HG02571 (cell line): ENCODE results near the gene LBX1.
A peak's percentile ranks its signal among the peaks of the same experiment; 100 is the strongest.
"Not testable (repeated sequence)": the region's sequence is repeated elsewhere in the genome, so short reads cannot be mapped to it uniquely, and the experiment has no call there.

Experiments used
- ATAC-seq: cut with Tn5 transposase; IDR thresholded peaks from one replicate; pipeline ENCODE4 v1.9.1; 2021; ENCODE audit warnings: mild to moderate bottlenecking, moderate library complexity; ENCODE audit not compliant: unreplicated experiment

The LBX1 gene

DNA sequence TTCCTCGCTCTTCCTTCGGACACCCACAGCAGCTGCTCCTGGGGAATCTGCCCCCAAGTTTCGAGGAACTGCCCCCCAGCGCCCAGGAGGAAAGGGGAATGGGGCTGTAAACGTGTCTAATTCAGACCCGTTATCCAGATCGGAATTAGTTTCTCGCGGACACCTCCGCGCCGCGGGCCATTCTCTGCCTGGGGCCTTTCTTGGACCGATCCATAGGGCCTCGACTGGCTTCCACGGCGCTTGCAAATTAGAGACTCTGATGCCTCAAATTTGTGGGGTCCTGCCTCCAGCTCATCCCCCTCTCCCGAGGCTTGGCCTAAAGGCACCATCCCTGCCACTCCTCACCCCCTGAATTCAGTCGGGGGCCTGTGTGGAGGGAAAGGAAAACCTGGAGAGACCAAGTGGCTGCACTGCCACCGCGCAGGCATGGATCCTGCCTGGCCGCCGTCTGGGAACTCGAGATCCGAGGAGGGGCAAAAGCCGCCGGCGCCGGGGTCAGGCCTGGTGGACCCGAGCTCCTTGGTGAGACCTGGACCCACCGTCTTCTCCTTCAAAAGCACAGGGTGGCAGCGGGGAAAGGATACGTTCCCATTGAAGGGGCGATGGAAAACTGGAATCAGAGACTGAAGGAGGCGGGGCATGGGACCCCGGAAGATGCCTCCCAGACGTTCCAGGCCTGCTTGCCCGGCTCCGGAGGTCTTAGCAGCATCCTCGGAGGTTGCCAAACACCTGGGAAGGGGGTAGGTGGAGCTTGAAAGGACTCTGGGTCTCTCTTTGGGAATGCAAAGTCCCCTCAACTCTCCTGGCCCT lies 13.7 kb downstream of the LBX1 start:
- ATAC-seq = no peak

DNA sequence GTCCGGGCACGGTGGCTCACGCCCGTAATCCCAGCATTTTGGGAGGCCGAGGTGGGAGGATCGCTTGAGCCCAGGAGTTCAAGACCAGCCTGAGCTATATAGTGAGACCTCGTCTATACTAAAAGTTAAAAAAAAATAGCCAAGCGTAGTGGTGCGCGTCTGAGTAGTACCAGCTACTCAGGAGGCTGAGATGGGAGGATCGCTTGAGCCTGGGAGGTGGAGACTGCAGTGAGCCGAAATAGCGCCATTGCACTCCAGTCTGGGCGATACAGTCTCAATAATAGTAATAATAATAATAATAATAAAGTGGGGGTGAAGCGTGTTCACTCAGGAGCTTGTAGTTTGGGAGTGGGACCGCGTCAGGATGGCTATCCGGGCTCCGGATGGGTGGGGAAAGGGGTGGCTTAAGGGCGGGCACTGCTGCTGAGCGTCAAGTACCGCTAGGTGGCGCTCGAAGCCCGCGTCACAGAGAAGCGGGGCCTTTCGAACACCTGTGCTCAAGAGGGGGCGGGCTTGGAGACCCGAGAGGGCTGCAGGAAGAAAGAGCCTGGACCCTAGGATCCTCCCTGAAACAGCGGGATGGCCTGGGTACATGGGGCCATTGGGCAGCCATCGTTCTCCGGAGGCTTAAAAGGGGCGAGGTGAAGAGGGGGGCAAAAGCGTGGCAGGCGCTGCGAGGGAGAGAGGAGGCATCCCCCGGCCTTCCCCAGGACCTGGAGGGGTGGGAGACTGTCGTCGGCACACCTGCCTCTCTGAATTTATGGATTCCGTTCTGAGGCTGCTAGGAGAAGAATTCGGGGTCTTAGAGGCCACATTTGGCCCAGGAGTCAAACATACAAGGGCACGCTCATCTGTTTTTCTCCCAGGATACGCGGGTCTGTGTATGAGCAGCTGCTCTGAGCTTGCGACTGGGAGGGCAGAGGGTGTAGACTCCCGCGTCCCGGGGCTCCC lies 14.5 kb downstream of the LBX1 start:
- ATAC-seq = peak; percentile 66

DNA sequence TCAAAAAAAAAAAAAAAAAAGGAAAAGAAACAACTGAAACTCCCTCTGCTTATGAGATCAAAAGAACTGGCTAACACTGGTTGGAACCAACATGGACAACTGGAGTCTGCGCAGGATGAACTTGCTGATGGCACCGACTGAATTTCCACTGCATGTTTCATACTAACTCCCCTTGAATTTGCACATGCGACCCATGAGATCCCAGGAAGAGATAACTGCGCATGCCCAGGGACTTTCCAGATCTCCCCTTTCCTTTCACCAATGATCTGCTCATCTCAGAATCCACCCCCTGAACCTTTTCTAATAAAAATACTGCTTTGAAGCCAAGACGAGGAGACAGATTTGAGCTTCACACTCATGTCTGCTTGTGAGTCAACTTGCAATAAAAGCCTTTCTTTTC lies 20.7 kb downstream of the LBX1 start:
- no peak for ATAC-seq

DNA sequence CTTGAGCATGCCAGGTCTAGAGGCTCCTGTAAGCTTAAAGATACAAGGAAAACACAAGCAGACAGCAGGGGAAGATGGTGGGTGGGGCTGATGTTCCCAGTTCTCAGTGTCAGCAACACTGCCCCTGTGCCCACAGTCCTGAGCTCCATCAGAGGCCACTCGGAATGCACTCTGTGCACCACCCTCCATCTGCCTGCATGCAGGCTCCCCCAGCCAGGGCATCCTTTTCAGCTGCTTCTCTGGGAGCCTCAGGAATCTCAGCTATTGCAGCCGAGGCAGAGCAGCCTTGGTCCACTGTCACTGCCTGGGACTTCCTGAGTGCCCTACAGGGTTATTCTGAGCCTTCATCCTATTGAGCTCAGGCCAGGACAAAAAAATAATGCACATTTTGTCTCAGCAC lies 22.2 kb downstream of the LBX1 start:
- no peak for ATAC-seq

DNA sequence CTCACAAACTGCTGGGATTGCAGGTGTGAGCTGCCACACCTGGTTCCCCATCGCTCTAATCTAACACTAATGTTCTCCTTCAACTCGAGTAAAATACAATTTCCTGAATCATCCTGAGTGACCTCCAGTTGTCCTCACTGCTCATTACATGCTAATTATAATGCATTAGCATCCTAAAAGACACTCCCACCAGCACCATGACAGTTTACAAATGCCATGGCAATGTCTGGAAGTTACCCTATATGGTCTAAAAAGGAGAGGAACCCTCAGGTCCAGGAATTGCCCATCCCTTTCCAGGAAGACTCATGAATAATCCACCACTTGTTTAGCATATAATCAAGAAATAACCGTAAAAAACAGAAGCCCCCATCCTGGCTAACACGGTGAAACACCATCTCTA lies 26.6 kb downstream of the LBX1 start:
- not testable (repeated sequence) for ATAC-seq

DNA sequence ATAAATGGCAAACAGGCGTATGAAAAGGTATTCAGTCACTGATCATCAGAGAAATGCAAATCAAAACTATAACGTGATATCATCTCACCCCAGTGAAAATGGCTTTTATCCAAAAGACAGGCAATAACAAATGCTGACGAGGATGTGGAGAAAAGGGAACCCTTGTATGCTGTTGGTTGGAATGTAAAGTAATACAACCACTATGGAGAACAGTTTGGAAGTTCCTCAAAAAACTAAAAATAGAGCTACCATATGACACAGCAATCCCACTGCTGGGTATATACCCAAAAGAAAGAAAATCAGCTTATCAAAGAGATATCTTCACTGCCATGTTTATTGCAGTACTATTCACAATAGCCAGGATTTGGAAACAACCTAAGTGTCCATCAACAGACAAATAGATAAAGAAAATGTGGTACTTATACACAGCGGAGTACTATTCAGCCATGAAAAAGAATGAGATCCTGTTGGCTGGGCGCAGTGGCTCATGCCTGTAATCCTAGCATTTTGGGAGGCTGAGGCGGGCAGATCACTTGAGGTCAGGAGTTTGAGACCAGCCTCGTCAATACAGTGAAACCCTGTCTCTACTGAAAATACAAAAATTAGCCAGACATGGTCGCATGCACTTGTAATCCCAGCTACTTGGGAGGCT lies 30.8 kb downstream of the LBX1 start:
- ATAC-seq = not testable (repeated sequence)

DNA sequence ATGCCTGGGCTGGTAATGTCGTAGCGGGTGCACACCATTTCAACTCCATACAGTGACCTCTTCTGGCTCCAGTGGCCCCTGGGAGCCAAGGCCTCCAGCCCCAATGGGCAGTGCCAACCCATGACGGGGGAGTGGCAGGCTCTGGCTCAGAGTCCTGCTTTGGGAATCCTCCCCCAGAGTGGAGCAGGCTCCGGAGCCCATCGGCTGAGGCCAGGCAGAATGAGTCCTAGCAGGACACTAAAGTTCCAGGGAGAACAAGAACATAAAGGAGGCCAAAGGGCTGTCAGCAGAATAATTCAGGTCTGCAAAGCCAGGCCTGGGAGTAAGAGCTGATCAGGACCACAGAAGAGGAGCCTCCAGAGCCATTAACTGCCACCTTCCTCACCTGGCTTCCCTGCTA lies 33.3 kb downstream of the LBX1 start:
- no peak for ATAC-seq

DNA sequence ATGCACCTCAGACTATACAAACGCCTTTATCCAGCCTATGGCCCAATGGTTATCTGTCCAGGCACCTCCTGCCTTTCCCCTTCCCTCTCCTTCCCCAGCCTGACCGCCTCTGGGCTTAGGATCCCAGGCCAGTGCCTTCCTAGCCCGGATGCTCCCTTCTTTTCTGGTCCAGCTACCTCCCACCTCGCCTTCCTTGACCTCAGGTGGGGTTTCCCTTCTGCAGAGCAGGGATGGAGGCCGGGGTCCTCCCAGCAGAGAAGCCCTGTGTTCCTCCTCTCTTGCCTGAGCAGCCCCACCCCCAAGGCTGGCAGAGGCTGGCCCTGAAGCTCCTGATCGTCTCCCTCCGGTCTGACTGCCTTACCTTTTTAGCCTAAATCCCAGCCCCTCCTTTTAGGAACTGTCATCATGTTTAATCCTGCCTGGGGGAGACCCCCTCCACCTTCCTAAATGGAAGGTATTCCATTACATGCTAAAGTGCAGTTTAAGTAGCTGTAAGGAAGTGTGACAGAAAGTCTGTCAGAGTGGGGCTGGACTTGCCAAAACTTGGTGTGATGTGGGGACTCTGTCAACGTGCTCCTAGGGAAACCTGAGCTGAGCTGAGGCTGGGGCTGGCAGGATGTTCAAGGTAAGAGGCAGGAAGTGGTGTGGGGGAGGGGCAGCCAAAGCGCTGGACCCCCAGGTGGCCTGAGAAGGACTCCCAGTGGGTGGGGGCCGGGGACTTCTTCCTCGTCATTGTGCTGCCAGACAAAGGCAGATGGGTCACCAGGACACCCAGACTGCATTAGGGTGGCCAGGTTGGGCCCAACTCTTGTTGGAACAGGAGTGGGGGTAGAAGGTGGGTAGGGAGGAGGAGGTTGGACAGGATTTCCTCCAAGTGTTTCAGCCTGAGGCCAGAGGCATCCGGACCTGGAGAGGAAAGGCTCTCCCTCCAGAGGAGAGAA lies 39.5 kb downstream of the LBX1 start:
- ATAC-seq = no peak

DNA sequence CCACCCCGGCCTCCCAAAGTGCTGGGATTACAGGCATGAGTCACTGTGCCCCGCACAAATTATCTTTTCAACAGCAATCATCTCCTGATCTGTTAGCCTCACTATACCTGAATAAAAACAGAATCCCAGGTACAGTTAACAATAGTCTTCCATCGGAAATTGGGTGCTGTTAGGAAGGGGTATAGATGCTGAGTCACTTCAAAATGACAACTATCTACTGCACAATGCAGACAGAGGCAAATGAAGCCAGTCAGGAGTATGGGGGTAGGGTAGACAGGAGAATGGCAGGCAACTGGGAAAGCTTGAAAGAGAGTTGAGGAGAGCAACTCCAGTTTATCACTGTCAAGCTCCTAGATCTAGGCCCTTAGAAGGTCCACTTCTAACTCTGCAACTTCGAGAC lies 40.3 kb downstream of the LBX1 start:
- no peak for ATAC-seq

DNA sequence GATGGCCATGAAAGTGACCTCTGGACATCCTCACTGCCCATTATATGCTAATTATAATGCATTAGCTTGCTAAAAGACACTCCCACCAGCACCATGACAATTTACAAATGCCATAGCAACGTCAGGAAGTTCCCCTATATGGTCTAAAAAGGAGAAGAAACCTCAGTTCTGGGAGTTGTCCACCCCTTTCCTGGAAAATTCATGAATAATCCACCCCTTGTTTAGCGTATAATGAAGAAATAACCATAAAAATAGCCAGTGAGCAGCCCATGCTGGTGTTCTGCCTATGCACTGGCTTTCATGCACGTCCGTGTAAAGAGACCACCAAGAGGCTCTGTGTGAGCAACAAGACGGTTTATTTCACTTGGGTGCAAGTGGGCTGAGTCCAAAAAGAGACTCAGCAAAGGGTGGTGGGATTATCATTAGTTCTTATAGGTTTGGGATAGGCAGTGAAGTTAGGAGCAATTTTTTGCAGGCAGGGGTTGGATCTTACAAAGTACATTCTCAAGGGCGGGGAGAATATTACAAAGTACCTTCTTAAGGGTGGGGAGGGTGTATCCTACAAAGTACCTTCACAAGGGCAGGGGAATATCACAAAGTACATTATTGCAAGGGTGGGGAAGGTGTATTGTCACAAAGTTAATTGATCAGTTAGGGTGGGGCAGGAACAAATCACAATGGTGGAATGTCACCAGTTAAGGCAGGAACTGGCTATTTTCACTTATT lies 45.6 kb downstream of the LBX1 start:
- no peak for ATAC-seq

DNA sequence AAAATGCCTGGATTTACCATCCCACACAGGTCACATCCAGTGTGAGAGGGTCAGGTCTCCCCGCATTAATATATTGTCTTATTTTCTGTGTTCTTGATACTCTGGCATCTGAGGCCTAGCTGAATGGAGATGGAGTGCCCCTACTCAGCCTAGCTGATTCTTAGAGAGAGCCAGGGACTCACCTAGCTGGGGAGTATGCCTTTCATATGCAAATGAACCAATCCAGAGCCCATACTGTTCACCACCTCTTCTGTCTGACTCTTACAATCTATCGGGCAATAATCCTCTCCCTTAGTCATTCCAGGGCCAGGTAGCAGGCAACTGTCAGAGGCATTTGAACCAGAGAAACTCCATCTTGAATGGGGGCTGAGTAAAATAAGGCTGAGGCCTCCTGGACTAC lies 46.3 kb downstream of the LBX1 start:
- no peak for ATAC-seq
